Activated T-helper 17 cell treated with anti-CD3 and anti-CD28 coated beads, Interleukin-2, amount 50 U/mL, for 72 hours (primary cell): ENCODE data around the gene GREM2. TPM values are rescaled to one million over a fixed set of nuclear protein-coding genes. Genes with fewer than 3 reads are reported as not detected.

Experiments used
- ATAC-seq: fragments of 150-1000 bp; cut with Tn5 transposase; replicated peaks from 2 replicates; pipeline ENCODE4 v1.10.0; 2021; ENCODE audit warnings: mild to moderate bottlenecking, moderate library complexity
- H3K27ac Mint-ChIP-seq: one replicate; pipeline ENCODE4 v1.8.0; 2022; ENCODE audit warnings: mixed read lengths
- H3K27me3 Mint-ChIP-seq: one replicate; pipeline ENCODE4 v1.8.0; 2022; ENCODE audit warnings: mixed read lengths
- H3K36me3 Mint-ChIP-seq: one replicate; pipeline ENCODE4 v1.8.0; 2022; ENCODE audit warnings: low read depth, mild to moderate bottlenecking, mixed read lengths
- H3K4me1 Mint-ChIP-seq: one replicate; pipeline ENCODE4 v1.8.0; 2022; ENCODE audit warnings: mixed read lengths
- H3K4me3 Mint-ChIP-seq: one replicate; pipeline ENCODE4 v1.8.0; 2022; ENCODE audit warnings: mild to moderate bottlenecking, mixed read lengths
- H3K9me3 Mint-ChIP-seq: one replicate; pipeline ENCODE4 v1.8.0; 2022; ENCODE audit warnings: mixed read lengths
- total RNA-seq, 2 donors: library from RNA; stranded (reverse); gene quantifications; one replicate each; pipeline ENCODE4 v1.2.3, GENCODE V29; 2022

Gene GREM2
- total RNA-seq, 2 donors from 2014 or later, result 3.4 to 7.5 TPM

DNA sequence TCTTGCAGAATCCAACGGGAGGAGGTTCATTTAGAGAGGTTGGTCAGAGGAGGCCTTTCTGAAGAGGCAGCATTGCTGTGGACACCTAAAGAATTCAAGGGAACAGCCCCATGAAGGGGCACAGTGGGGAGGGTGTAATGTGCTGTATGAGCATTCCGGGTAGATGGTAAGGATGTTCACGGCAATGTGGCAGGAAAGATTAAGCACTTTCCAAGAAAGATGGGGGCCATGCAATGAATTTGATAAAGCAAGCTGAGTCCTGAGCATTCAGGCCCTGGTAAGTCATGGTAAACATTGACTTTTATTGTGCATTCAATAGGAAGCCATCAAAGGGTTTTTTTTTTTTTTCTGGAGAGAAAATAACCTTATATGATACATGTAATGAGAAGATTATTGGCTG is 166.6 kb downstream of the GREM2 start:
- H3K4me1 Mint-ChIP-seq, result no peaks in the 10 kb centered on the region
- no peaks in the 10 kb centered on the region for H3K36me3 Mint-ChIP-seq
- H3K9me3 Mint-ChIP-seq, result no peaks in the 10 kb centered on the region
- peaks cover 8% of the 10 kb centered on the region for H3K27me3 Mint-ChIP-seq
- no peak for ATAC-seq
- H3K4me3 Mint-ChIP-seq, result no peak overlapping the region
- H3K27ac Mint-ChIP-seq, result no peak overlapping the region

DNA sequence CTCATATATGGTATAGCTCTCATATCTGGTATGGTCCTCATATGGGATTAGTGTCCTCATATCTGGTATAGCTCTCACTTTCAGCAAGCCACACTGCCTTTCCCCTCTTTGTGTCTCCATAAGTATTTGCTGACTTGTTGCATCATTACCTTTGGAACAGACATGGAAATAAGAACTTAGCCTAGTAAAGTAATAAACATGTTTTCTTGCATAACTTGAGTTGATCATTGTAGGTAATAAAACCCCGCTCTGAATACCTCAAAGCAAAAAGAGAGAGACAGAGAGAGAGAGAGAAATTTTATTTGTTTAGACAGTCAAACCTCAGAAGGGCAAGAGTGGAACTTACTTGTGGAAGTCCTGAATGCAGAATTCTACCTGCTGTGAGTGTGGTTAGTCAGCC is 170.3 kb downstream of the GREM2 start:
- no peaks in the 10 kb centered on the region for H3K36me3 Mint-ChIP-seq
- H3K27me3 Mint-ChIP-seq, result peaks cover 12% of the 10 kb centered on the region
- H3K4me1 Mint-ChIP-seq, result no peaks in the 10 kb centered on the region
- ATAC-seq, result no peak
- no peak overlapping the region for H3K27ac Mint-ChIP-seq
- no peak overlapping the region for H3K4me3 Mint-ChIP-seq
- no peaks in the 10 kb centered on the region for H3K9me3 Mint-ChIP-seq
